ENCODE measurements around the gene CAMTA1.

Gene CAMTA1

DNA sequence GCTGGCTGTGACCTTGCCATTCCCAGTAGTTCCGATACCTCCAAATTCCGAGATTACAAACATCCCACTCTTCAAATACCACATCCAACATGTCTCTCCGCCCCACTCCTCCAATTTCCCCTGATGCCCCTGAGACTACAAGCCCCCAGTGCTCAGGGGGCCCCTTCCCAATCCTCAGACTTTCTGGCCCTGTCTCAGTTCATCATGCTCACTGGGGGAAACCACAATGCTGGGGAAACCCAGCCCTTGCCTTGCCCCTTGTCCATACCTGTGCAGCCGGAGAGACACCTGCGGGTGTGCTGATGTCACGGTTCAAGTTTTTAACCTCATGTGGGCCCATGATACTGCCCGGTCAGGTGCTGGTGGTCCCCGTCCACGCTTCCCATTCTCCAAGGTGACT is 226.6 kb downstream of the CAMTA1 start:
- Histone ChIP-seq H3K9me3 (ENCODE audit: insufficient read depth, low read depth, low read length) (no peaks in the 10 kb centered on the region), H3K4me1 (ENCODE audit: insufficient read depth, low read length) (no peaks in the 10 kb centered on the region), H3K9ac (ENCODE audit: low read depth, low read length) (no peak overlapping the region), H3K27ac (ENCODE audit: low read depth, low read length) (no peak overlapping the region), H3K27me3 (ENCODE audit: insufficient read depth, low read length) (no peaks in the 10 kb centered on the region), H3K36me3 (ENCODE audit: insufficient read depth, low read length) (no peaks in the 10 kb centered on the region), H3K4me3 (ENCODE audit: low read length) (no peak overlapping the region)
- WGBS = 93% methylated on average over 9 of the region's 9 CpGs

DNA sequence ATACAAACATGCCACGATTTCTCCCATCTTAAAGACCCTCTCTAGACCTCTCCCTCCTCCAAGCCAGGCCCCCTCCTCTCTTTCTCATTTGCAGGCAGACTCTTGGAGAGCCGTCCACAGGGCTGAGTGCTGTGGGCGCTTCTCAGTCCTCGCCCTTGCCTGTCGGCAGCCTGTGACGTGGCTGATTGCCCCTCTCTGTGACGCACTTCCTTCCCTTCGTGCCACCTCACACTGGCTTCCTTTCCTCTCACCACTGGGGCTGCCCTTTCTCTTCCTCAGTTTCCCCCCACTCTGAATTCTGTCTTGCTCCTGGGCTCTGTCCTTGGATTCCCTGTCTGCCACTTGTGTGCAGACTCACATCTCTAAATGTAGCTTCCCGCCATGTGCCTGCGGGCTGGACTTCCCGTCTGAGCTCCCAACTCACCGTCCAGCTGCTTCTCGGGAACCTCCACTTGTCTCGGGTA is 227.2 kb downstream of the CAMTA1 start:
- Histone ChIP-seq H3K9me3 (ENCODE audit: insufficient read depth, low read depth, low read length) (no peaks in the 10 kb centered on the region), H3K9ac (ENCODE audit: low read depth, low read length) (no peak overlapping the region), H3K4me3 (ENCODE audit: low read length) (no peak overlapping the region), H3K27me3 (ENCODE audit: insufficient read depth, low read length) (no peaks in the 10 kb centered on the region), H3K4me1 (ENCODE audit: insufficient read depth, low read length) (no peaks in the 10 kb centered on the region), H3K36me3 (ENCODE audit: insufficient read depth, low read length) (no peaks in the 10 kb centered on the region), H3K27ac (ENCODE audit: low read depth, low read length) (no peak overlapping the region)
- 93% methylated on average over 14 of the region's 14 CpGs for WGBS

DNA sequence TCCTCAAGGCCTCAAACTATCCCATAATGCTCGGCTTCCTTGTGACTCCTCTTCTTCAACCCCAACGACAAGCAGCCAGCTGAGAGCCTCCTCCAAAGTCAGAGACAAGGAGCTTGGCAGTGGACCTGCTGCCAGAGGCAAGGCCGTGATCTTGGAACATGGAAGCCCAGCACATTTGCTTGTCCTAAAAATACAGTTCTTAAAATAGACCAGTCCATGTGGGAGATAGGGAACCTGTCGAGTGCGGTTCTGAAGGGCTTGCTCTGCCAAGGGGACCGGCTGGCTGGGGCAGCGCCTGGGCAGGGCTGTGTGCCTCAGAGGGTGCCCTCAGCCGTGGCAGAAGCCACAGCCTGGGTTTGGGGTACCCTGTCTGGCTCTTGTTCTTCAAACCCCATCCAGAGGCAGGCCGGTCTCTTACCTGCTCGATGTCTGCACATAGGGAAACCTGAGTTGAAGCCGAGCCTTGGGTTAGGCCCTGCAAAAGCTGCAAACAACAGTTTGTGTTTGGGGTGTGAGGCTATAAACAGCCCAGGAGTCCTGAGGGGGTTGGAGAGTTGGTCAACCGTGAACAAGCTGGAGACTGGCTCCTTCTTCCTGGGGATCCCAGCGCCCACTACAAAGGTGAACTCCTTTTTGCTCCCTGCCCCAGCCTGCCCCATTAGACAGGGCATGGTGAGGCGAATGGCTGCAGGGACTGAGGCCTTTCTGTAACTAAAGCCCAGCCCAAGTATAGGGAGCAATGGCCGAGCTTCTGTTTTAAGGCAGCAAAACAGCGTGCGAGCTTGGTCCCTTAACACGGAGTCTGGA is 228.8 kb downstream of the CAMTA1 start:
- H3K36me3 ChIP-seq (ENCODE audit: insufficient read depth, low read length) = no peaks in the 10 kb centered on the region
- no peak overlapping the region for H3K27ac ChIP-seq (ENCODE audit: low read depth, low read length)
- 92% methylated on average over 18 of the region's 18 CpGs for WGBS
- H3K9me3 ChIP-seq (ENCODE audit: insufficient read depth, low read depth, low read length) = no peaks in the 10 kb centered on the region
- H3K4me1 ChIP-seq (ENCODE audit: insufficient read depth, low read length) = no peaks in the 10 kb centered on the region
- H3K9ac ChIP-seq (ENCODE audit: low read depth, low read length) = no peak overlapping the region
- H3K27me3 ChIP-seq (ENCODE audit: insufficient read depth, low read length) = no peaks in the 10 kb centered on the region
- H3K4me3 ChIP-seq (ENCODE audit: low read length) = no peak overlapping the region

DNA sequence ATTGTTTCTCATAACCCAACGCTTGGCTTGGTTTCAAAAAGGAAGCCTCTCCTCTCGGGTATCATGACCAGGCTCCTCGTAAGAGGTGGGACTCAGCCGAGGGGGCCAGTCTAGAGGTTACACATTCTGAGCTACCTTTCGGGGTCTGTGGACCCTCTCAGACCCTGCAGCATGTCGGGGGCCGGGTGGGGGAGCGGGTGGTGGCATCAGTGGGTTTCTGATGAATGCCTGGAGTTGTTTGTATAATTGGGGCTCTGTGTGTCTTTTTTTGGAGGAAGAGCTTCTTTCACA is 229.3 kb downstream of the CAMTA1 start:
- H3K9ac ChIP-seq (ENCODE audit: low read depth, low read length) = no peak overlapping the region
- no peak overlapping the region for H3K4me3 ChIP-seq (ENCODE audit: low read length)
- H3K36me3 ChIP-seq (ENCODE audit: insufficient read depth, low read length) = no peaks in the 10 kb centered on the region
- H3K4me1 ChIP-seq (ENCODE audit: insufficient read depth, low read length) = no peaks in the 10 kb centered on the region
- WGBS = 97% methylated on average over 8 of the region's 8 CpGs
- H3K27me3 ChIP-seq (ENCODE audit: insufficient read depth, low read length) = no peaks in the 10 kb centered on the region
- no peaks in the 10 kb centered on the region for H3K9me3 ChIP-seq (ENCODE audit: insufficient read depth, low read depth, low read length)
- no peak overlapping the region for H3K27ac ChIP-seq (ENCODE audit: low read depth, low read length)

DNA sequence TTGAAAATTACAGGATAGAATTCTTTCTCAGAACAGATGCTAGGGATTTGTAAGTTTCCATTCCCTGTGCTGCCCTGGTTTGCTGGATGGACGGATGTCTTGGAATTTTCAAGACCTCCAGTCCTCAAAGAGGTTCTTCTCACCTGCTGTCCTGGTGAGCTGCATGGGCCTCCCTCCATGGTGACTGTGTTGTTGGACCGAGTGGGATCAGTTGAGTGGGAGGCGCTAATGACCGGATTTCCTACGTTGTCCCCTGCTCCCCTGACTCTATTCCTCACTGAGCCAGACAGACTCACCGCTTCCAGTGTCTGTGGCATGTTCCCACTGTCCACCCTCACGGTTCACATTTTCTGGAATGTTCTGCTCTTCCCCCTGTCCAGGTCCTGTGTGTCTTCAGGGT is 229.8 kb downstream of the CAMTA1 start:
- WGBS = 89% methylated on average over 7 of the region's 7 CpGs
- Histone ChIP-seq H3K9ac (ENCODE audit: low read depth, low read length) (no peak overlapping the region), H3K27ac (ENCODE audit: low read depth, low read length) (no peak overlapping the region), H3K36me3 (ENCODE audit: insufficient read depth, low read length) (no peaks in the 10 kb centered on the region), H3K27me3 (ENCODE audit: insufficient read depth, low read length) (no peaks in the 10 kb centered on the region), H3K4me3 (ENCODE audit: low read length) (no peak overlapping the region), H3K4me1 (ENCODE audit: insufficient read depth, low read length) (no peaks in the 10 kb centered on the region), H3K9me3 (ENCODE audit: insufficient read depth, low read depth, low read length) (no peaks in the 10 kb centered on the region)

DNA sequence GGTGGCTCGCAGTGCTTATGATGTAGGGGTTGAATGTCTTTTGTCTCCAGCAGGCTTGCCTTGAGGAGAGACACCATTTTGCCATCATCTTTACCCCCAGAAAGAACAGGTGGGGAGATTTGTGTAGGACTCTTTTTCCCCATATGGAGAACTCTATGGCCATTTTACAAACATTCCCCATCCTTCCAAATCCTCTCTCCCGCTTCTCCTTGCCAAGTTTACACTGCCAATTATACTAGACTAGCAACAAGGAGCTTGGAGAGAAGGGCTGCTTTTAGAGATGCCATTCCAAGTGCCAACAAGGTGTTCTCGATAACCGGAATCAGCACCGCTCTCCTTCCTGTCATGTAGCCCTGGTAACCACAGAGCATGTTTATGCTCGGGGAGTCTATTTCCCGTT is 233.1 kb downstream of the CAMTA1 start:
- Histone ChIP-seq H3K9me3 (ENCODE audit: insufficient read depth, low read depth, low read length) (no peaks in the 10 kb centered on the region), H3K27me3 (ENCODE audit: insufficient read depth, low read length) (no peaks in the 10 kb centered on the region), H3K4me3 (ENCODE audit: low read length) (no peak overlapping the region), H3K4me1 (ENCODE audit: insufficient read depth, low read length) (peaks cover 9% of the 10 kb centered on the region; the same call in 1 of the 2 replicates), H3K27ac (ENCODE audit: low read depth, low read length) (no peak overlapping the region), H3K9ac (ENCODE audit: low read depth, low read length) (no peak overlapping the region), H3K36me3 (ENCODE audit: insufficient read depth, low read length) (no peaks in the 10 kb centered on the region)
- WGBS = 97% methylated on average over 7 of the region's 7 CpGs

DNA sequence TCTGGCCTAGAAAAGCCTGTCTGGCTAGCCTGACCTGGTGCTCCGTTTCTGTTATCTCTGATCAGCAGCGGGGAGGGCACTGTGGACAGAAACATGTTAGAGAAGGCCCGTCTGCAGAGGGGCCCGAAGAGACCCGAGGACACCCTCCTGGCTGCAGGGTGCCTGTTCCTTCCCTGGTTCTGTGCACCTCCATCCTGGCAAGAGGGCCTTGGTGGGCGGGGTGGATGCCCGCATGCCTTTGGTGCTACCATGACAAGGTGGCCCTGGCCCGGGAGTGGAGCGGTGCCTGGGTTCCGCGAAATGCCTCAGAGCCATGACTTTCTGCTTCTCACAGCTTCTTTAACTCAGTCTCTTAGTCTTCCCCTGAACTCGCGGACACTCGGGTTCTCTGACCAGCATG is 233.6 kb downstream of the CAMTA1 start:
- H3K9ac ChIP-seq (ENCODE audit: low read depth, low read length) = no peak overlapping the region

DNA sequence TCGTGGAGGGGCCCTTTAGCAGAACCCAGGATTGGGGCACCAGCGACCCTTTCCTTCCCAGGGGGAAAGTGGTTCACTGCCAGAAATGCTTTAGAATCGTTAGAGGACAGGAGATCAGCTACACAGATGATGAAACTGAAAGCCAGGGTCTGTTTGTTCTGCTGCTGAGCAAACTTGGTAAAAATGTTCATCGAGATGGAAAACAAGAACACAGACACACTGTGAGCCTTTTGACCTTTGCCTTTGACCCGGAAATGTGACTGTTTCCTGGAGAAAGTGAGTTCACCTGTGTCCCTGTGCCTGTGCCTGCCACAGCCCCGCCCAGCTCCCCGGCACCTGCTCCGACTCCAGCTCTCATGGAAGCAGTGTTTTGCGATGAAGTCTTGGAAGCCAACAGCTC is 234.3 kb downstream of the CAMTA1 start:
- Histone ChIP-seq H3K9ac (ENCODE audit: low read depth, low read length) (no peak overlapping the region), H3K27ac (ENCODE audit: low read depth, low read length) (no peak overlapping the region), H3K9me3 (ENCODE audit: insufficient read depth, low read depth, low read length) (no peaks in the 10 kb centered on the region), H3K27me3 (ENCODE audit: insufficient read depth, low read length) (no peaks in the 10 kb centered on the region), H3K4me1 (ENCODE audit: insufficient read depth, low read length) (peaks cover 9% of the 10 kb centered on the region; the same call in 1 of the 2 replicates), H3K36me3 (ENCODE audit: insufficient read depth, low read length) (no peaks in the 10 kb centered on the region), H3K4me3 (ENCODE audit: low read length) (no peak overlapping the region)
- 95% methylated on average over 9 of the region's 9 CpGs for WGBS

More for the DNA sequence above, 233.6 kb downstream of the CAMTA1 start:
- Histone ChIP-seq H3K4me3 (ENCODE audit: low read length) (no peak overlapping the region), H3K4me1 (ENCODE audit: insufficient read depth, low read length) (peaks cover 9% of the 10 kb centered on the region; the same call in 1 of the 2 replicates), H3K27me3 (ENCODE audit: insufficient read depth, low read length) (no peaks in the 10 kb centered on the region), H3K27ac (ENCODE audit: low read depth, low read length) (no peak overlapping the region), H3K9me3 (ENCODE audit: insufficient read depth, low read depth, low read length) (no peaks in the 10 kb centered on the region), H3K36me3 (ENCODE audit: insufficient read depth, low read length) (no peaks in the 10 kb centered on the region)
- WGBS = 93% methylated on average over 14 of the region's 14 CpGs

DNA sequence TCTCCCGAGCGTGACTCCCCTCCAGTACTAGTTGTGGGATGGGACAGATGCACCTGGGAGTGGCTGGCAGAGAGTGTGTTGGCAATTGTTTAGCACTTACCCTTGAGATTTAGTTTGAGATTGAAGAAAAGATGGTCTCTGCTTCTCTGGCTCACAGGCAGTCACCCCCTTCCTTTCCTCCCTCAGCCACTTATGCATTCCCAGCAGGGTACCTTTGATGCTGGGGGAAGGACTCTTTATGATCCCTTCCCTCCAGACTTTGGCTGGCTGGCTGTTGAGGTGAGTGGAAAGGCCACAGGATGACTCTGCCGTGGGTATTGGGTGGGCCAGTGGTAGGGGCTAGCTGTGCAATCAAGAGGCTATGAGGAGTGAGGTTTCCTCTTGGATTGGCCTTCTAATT is 236.8 kb downstream of the CAMTA1 start:
- Histone ChIP-seq H3K4me3 (ENCODE audit: low read length) (no peak overlapping the region), H3K9ac (ENCODE audit: low read depth, low read length) (no peak overlapping the region), H3K9me3 (ENCODE audit: insufficient read depth, low read depth, low read length) (no peaks in the 10 kb centered on the region), H3K27me3 (ENCODE audit: insufficient read depth, low read length) (no peaks in the 10 kb centered on the region), H3K27ac (ENCODE audit: low read depth, low read length) (no peak overlapping the region), H3K4me1 (ENCODE audit: insufficient read depth, low read length) (peaks cover 9% of the 10 kb centered on the region; the same call in 1 of the 2 replicates), H3K36me3 (ENCODE audit: insufficient read depth, low read length) (no peaks in the 10 kb centered on the region)
- 24% methylated on average over 3 of the region's 3 CpGs for WGBS

DNA sequence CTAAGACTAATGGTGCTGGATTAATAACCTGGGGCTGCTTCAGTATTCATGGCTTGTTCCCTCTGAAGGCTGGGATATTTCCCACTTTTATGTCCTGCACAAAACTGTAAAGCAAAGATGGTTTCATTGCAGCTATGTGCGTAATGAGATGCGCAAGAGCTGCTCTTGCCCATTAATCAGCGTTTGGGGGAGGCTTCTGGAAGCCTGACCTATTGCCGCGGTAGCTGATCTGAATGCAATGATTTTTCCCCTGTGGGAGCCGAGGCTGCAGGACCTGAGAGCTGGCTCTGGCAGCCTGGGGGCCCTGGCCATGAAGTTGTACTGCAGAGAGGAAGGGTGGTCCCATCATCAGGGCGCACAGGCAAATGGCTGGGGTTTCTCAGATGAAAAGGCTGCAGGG is 239.8 kb downstream of the CAMTA1 start:
- 93% methylated on average over 7 of the region's 7 CpGs for WGBS
- H3K27ac ChIP-seq (ENCODE audit: low read depth, low read length) = no peak overlapping the region

DNA sequence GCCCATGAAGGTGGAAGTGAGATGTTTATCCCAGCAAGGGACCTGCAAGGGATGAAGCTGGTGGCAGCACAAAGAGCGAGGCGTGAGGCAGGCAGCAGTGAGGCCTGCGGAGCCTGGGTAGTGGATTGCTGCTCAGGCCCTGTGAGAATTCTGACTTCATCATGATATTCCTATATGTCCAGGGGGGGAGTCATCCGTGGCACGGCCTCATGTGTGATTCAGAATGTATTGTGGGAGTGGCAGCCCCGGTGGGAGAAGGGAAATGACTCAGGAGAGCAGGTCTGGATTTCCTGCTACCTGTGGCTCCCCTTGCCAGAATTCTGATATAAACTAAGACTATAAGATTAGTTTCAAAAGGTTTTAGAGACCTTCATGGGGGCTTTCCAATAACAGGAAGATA is 240.9 kb downstream of the CAMTA1 start:
- Histone ChIP-seq H3K4me1 (ENCODE audit: insufficient read depth, low read length) (peaks cover 8% of the 10 kb centered on the region; the same call in 1 of the 2 replicates), H3K9ac (ENCODE audit: low read depth, low read length) (no peak overlapping the region), H3K27me3 (ENCODE audit: insufficient read depth, low read length) (no peaks in the 10 kb centered on the region), H3K27ac (ENCODE audit: low read depth, low read length) (no peak overlapping the region), H3K4me3 (ENCODE audit: low read length) (no peak overlapping the region), H3K36me3 (ENCODE audit: insufficient read depth, low read length) (no peaks in the 10 kb centered on the region), H3K9me3 (ENCODE audit: insufficient read depth, low read depth, low read length) (no peaks in the 10 kb centered on the region)
- WGBS = 88% methylated on average over 6 of the region's 6 CpGs

More for the DNA sequence above, 239.8 kb downstream of the CAMTA1 start:
- Histone ChIP-seq H3K36me3 (ENCODE audit: insufficient read depth, low read length) (no peaks in the 10 kb centered on the region), H3K4me1 (ENCODE audit: insufficient read depth, low read length) (peaks cover 9% of the 10 kb centered on the region; the same call in 1 of the 2 replicates), H3K4me3 (ENCODE audit: low read length) (no peak overlapping the region), H3K9ac (ENCODE audit: low read depth, low read length) (no peak overlapping the region), H3K9me3 (ENCODE audit: insufficient read depth, low read depth, low read length) (no peaks in the 10 kb centered on the region), H3K27me3 (ENCODE audit: insufficient read depth, low read length) (no peaks in the 10 kb centered on the region)
